Effector memory CD8-positive, alpha-beta T cell (primary cell): ENCODE results near the gene BCAS3.
"Not testable (repeated sequence)": the region's sequence is repeated elsewhere in the genome, so short reads cannot be mapped to it uniquely, and the experiment has no call there.

Experiments
- ATAC-seq: fragments of 150-1000 bp; cut with Tn5 transposase; replicated peaks from 2 replicates; pipeline ENCODE4 v1.10.0; 2021; ENCODE audit warnings: mild to moderate bottlenecking, moderate library complexity
- DNase-seq, 3 experiments: peaks; one replicate each; pipeline ENCODE4 v3.0.0; 2021
- H3K27ac Mint-ChIP-seq, 2 donors: one replicate each; pipeline ENCODE4 v1.8.0; 2022; ENCODE audit warnings: mild to moderate bottlenecking in 2 of 2, mixed read lengths in 2 of 2, moderate library complexity in 2 of 2
- H3K27me3 Mint-ChIP-seq, 2 donors: one replicate each; pipeline ENCODE4 v1.8.0; 2022; ENCODE audit warnings: mixed read lengths in 2 of 2
- H3K36me3 Mint-ChIP-seq: one replicate; pipeline ENCODE4 v1.8.0; 2022; ENCODE audit warnings: mild to moderate bottlenecking, moderate library complexity, mixed read lengths; ENCODE audit not compliant: insufficient read depth
- H3K4me1 Mint-ChIP-seq, 2 donors: one replicate each; pipeline ENCODE4 v1.8.0; 2022; ENCODE audit warnings: low read depth in 2 of 2, mixed read lengths in 2 of 2
- H3K4me3 Mint-ChIP-seq, 2 donors: one replicate each; pipeline ENCODE4 v1.8.0; 2022; ENCODE audit warnings: mild to moderate bottlenecking in 2 of 2, mixed read lengths in 2 of 2, moderate library complexity in 2 of 2
- H3K9me3 Mint-ChIP-seq, 2 donors: one replicate each; pipeline ENCODE4 v1.8.0; 2022; ENCODE audit warnings: mixed read lengths in 2 of 2

Gene BCAS3

GRCh38 chr17:61230461-61230860 is 552.8 kb downstream of the BCAS3 start:
- DNase-seq (no peak), ATAC-seq (no peak)
- H3K4me1 Mint-ChIP-seq, result peaks cover 3 to 12% of the 10 kb centered on the region in 2 donors
- no peak overlapping the region for H3K4me3 Mint-ChIP-seq
- no peaks in the 10 kb centered on the region for H3K36me3 Mint-ChIP-seq
- H3K27ac Mint-ChIP-seq, result no peak overlapping the region
- no peaks in the 10 kb centered on the region for H3K9me3 Mint-ChIP-seq
- H3K27me3 Mint-ChIP-seq, result no peaks in the 10 kb centered on the region

DNA sequence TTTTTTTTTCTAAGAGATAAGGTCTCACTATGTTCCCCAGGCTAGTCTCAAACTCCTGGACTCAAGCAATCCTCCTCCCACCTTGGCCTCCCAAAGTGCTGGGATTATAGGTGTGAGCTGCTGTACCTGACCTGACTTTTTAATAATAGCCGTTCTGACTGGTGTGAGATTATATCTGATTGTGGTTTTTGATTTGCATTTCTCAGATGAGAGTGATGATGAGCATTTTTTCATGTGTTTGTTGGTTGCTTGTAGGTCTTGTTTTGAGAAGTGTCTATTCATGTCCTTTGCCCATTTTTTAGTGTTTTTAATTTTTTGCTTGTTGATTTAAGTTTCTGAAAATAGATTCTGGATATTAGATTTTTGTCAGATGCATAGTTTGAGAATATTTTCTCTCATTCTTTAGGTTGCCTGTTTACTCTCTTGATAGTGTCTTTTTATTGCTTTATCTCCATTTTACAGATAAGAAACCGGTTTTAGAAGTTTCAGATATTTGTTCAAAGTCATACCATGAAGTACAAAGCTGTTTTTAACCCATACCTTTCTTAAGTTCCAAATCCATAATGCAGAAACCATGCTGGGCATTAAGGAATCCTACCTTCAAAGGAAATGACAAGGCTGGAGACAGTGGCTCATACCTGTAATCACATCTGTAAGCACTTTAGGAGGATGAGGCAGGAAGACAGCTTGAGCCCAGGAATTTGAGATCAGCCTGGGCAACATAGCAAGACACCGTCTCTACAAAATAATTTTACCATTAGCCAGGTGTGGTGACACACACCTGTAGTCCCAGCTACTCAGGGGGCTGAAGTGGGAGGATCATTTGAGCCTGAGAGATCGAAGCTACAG is 553.5 kb downstream of the BCAS3 start:
- H3K9me3 Mint-ChIP-seq, result no peaks in the 10 kb centered on the region
- no peak overlapping the region for H3K4me3 Mint-ChIP-seq
- H3K4me1 Mint-ChIP-seq, result peaks cover 3 to 12% of the 10 kb centered on the region in 2 donors
- DNase-seq, result no peak
- H3K27me3 Mint-ChIP-seq, result no peaks in the 10 kb centered on the region
- no peak for ATAC-seq
- H3K27ac Mint-ChIP-seq, result peak overlapping the region in 1 of 2 donors; percentile 68
- H3K36me3 Mint-ChIP-seq, result no peaks in the 10 kb centered on the region

DNA sequence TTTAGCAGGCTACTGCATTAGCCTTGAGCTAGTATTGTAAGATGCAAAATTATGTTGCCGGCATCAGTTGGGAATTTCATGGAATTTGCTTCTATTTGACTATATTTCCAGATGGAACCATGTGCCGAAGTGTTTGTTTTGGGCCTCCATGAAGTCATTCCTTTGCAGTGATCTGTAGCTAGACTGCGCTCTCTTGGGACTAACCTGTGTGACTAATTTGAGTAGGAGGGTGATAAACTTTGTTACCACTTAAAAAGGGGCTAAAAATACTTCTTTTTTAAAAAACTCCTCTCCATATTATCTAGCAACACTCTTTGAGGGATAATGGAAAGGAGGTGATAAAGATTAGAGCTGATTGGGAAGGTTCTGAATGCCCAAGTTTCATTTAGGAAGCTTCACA is 555.2 kb downstream of the BCAS3 start:
- ATAC-seq (no peak), DNase-seq (no peak)
- no peaks in the 10 kb centered on the region for H3K27me3 Mint-ChIP-seq
- H3K36me3 Mint-ChIP-seq, result no peaks in the 10 kb centered on the region
- peaks cover 3 to 12% of the 10 kb centered on the region in 2 donors for H3K4me1 Mint-ChIP-seq
- no peak overlapping the region for H3K4me3 Mint-ChIP-seq
- H3K9me3 Mint-ChIP-seq, result no peaks in the 10 kb centered on the region
- no peak overlapping the region for H3K27ac Mint-ChIP-seq

- DNase-seq, result no peak
- no peak for ATAC-seq
- H3K27me3 Mint-ChIP-seq, result no peaks in the 10 kb centered on the region
- no peak overlapping the region for H3K4me3 Mint-ChIP-seq
- no peaks in the 10 kb centered on the region for H3K9me3 Mint-ChIP-seq
- no peak overlapping the region for H3K27ac Mint-ChIP-seq
- peaks cover 3 to 12% of the 10 kb centered on the region in 2 donors for H3K4me1 Mint-ChIP-seq
- H3K36me3 Mint-ChIP-seq, result no peaks in the 10 kb centered on the region
Observed at GRCh38 chr17:61233991-61234750, 556.5 kb downstream of the BCAS3 start.

DNA sequence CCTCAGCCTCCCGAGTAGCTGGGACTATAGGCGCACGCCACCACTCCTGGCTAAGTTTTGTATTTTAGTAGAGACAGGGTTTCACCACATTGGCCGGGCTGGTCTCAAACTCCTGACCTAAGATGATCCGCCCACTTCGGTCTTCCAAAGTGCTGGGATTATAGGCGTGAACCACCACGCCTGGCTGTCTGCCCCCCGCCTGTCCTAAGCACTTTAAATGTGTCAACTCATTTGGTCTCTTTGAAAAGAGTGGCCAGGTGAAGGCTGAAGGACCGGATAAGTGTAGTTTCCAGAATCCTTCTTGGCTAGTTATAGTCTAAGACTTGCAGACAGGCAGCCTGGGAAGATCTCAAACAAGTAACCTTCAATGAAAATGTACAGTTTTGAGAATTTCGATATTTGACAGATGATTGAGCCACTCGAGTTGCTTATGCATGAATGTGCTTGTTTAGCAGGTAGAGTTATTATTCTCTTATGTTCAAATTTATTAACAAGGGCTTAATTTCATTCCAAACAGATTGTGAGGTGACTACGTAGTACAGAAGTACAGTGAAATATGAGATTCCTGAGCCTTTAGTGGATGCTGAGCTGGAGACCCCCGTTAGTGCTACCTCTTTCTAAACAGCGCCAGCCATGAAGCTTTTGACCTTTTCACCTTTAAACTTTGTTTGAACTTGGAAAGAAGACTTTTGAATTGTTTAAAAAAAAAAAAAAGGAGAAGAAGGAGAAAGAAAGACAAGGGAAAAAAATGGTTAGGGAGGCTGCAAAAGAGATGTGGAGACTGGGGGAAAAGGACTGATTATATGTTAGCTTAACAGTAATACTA is 557.6 kb downstream of the BCAS3 start:
- ATAC-seq (no peak), DNase-seq (no peak)
- Mint-ChIP-seq H3K27me3 (no peaks in the 10 kb centered on the region), H3K4me1 (peaks cover 3 to 10% of the 10 kb centered on the region in 2 donors), H3K9me3 (no peaks in the 10 kb centered on the region), H3K4me3 (no peak overlapping the region), H3K36me3 (no peaks in the 10 kb centered on the region), H3K27ac (no peak overlapping the region)

- Mint-ChIP-seq H3K27ac (no peak overlapping the region), H3K4me3 (no peak overlapping the region)
Observed at GRCh38 chr17:61235827-61236197, 558.2 kb downstream of the BCAS3 start.

GRCh38 chr17:61237275-61237674 is 559.6 kb downstream of the BCAS3 start:
- H3K4me1 Mint-ChIP-seq, result no peaks in the 10 kb centered on the region
- H3K4me3 Mint-ChIP-seq, result no peak overlapping the region
- ATAC-seq, result no peak
- no peaks in the 10 kb centered on the region for H3K27me3 Mint-ChIP-seq
- no peaks in the 10 kb centered on the region for H3K9me3 Mint-ChIP-seq
- no peaks in the 10 kb centered on the region for H3K36me3 Mint-ChIP-seq
- H3K27ac Mint-ChIP-seq, result no peak overlapping the region
- no peak for DNase-seq

More at GRCh38 chr17:61235827-61236197, 558.2 kb downstream of the BCAS3 start:
- Mint-ChIP-seq H3K4me1 (peaks cover 3 to 5% of the 10 kb centered on the region in 2 donors), H3K27me3 (no peaks in the 10 kb centered on the region), H3K36me3 (no peaks in the 10 kb centered on the region), H3K9me3 (no peaks in the 10 kb centered on the region)
- ATAC-seq (no peak), DNase-seq (no peak)

GRCh38 chr17:61238455-61238933 is 560.8 kb downstream of the BCAS3 start:
- Mint-ChIP-seq H3K4me1 (no peaks in the 10 kb centered on the region), H3K27me3 (no peaks in the 10 kb centered on the region), H3K4me3 (no peak overlapping the region), H3K9me3 (no peaks in the 10 kb centered on the region), H3K27ac (no peak overlapping the region), H3K36me3 (no peaks in the 10 kb centered on the region)
- DNase-seq (no peak), ATAC-seq (no peak)

DNA sequence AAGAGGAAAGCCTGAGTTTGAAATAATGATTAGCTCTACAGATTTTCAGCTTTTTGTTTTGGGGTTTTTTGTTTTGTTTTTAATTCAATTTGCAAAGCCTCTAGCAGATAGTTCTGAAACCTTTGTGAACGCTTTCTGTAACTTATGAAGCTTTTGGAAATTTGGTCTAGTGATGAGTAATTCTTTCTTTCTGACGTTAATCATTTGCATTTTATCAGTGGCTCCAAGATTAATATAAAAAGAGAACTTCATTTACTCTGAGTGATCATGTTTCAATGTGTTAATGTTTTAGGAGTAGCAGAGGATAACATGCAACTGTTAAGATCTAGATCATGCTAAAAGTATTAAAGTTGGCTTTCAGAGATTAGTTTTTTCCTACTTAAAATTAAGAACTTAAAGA is 561.7 kb downstream of the BCAS3 start:
- no peak for DNase-seq
- Mint-ChIP-seq H3K4me1 (no peaks in the 10 kb centered on the region), H3K27me3 (no peaks in the 10 kb centered on the region), H3K9me3 (no peaks in the 10 kb centered on the region), H3K27ac (no peak overlapping the region), H3K4me3 (no peak overlapping the region), H3K36me3 (no peaks in the 10 kb centered on the region)
- ATAC-seq, result no peak

GRCh38 chr17:61239953-61240352 is 562.3 kb downstream of the BCAS3 start:
- DNase-seq, result no peak
- Mint-ChIP-seq H3K27me3 (no peaks in the 10 kb centered on the region), H3K36me3 (no peaks in the 10 kb centered on the region), H3K4me1 (no peaks in the 10 kb centered on the region), H3K27ac (no peak overlapping the region), H3K9me3 (no peaks in the 10 kb centered on the region), H3K4me3 (no peak overlapping the region)
- ATAC-seq, result no peak

DNA sequence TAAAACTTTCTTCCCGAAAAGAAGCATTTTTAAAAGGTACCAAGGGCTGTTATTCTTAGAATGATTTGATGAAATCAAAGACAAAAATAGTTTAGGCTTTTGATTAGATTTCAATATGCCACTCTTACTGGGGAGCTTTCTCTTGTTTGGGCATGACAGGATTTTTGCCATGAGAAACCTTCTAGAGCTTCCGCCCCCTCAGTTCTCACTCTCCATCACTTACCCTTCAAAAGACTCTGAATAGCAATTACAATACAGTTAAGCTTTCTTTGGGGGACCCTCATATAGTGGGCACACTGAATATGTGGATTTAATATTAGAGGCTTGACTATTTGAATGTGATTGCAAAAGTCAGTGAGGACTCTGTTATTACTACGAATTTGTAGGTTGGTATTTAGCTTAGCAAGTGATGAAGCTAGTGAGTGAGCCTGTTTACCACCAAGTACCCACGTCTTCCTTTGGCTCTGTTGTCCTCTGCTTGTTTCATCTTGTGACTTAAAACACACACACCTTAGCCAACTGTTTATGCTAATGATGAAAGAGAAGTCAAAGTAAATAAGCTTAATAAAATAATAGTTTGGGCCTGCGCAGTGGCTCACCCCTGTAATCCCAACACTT is 563.3 kb downstream of the BCAS3 start:
- ATAC-seq, result no peak
- H3K36me3 Mint-ChIP-seq, result no peaks in the 10 kb centered on the region
- H3K4me3 Mint-ChIP-seq, result no peak overlapping the region
- no peak overlapping the region for H3K27ac Mint-ChIP-seq
- no peaks in the 10 kb centered on the region for H3K27me3 Mint-ChIP-seq
- H3K9me3 Mint-ChIP-seq, result no peaks in the 10 kb centered on the region
- H3K4me1 Mint-ChIP-seq, result no peaks in the 10 kb centered on the region
- no peak for DNase-seq

DNA sequence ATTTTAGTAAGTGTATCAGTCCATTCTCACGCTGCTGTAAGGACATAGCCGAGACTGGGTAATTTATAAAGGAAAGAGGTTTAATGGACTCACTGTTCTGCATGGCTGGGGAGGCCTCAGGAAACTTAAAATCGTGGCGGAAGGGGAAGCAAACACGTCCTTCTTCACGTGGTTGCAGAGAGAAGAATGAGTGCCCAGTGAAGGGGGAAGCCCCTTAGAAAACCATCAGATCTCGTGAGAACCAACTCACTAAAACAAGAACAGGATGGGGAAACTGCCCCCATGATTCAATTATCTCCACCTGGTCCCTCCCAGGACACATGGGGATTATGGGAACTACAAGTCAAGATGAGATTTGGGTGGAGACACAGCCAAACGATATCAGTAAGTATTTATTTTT is 567.3 kb downstream of the BCAS3 start:
- not testable (repeated sequence) for H3K9me3 Mint-ChIP-seq, DNase-seq, H3K4me3 Mint-ChIP-seq, H3K27ac Mint-ChIP-seq, H3K4me1 Mint-ChIP-seq, H3K27me3 Mint-ChIP-seq, H3K36me3 Mint-ChIP-seq, ATAC-seq

DNA sequence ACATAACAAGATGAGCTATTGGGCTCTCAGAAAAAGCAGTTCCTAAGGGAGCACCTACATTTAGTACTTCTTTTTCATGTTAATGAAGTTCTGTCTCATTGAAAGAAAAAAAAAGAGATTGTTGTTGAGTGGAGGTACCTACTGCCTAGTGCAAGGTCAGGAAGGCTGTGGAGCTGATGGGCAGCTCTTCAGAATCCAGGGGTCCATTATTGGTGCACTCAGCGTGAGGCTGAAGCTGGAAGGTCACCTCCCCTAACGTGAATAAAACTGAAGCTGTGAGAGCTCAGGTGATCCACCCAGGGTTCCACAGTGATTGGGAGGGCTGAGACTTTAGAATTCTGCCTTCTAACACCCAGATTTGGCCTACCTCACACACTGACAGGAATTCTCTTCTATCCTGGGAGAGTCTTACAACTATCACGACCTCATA is 568.1 kb downstream of the BCAS3 start:
- Mint-ChIP-seq H3K27ac (no peak overlapping the region), H3K4me3 (no peak overlapping the region), H3K9me3 (no peaks in the 10 kb centered on the region), H3K27me3 (no peaks in the 10 kb centered on the region), H3K36me3 (no peaks in the 10 kb centered on the region), H3K4me1 (no peaks in the 10 kb centered on the region)
- DNase-seq (no peak), ATAC-seq (no peak)
